ENCODE data around the gene PLA2G4E. TPM values are rescaled to one million over a fixed set of nuclear protein-coding genes. Genes with fewer than 3 reads are reported as not detected.
A peak's percentile ranks its signal among the peaks of the same experiment; 100 is the strongest.

PLA2G4E gene
- total and polyA plus RNA-seq, 2 of the 13 experiments (the other 11 are each of a cell fraction or from before 2014, with no cell fraction given): not detected

- no peak for TF ChIP-seq ZBTB40 (IDR thresholded peaks at IDR 0.05)
- TF ChIP-seq ZBTB40 (CRISPR knock-in tag; IDR thresholded peaks at IDR 0.05): no peak
- TF ChIP-seq IRF9 (CRISPR knock-in tag; IDR thresholded peaks at IDR 0.05; ENCODE audit: borderline replicate concordance): no peak
- peak; percentile 27; the same call in 1 of the 2 replicates for TF ChIP-seq DRAP1 (CRISPR knock-in tag; IDR thresholded peaks at IDR 0.05)
- TF ChIP-seq CREM (IDR thresholded peaks at IDR 0.05): peak; percentile 44; the same call in 1 of the 2 replicates
- no peak for TF ChIP-seq CREM (CRISPR knock-in tag; IDR thresholded peaks at IDR 0.05)
- peak; percentile 82 for TF ChIP-seq STAG1 (CRISPR knock-in tag; IDR thresholded peaks at IDR 0.05)
- TF ChIP-seq FUBP1 (CRISPR knock-in tag; IDR thresholded peaks at IDR 0.05; ENCODE audit: borderline replicate concordance): no peak
- no peak for TF ChIP-seq RFX1 (IDR thresholded peaks at IDR 0.05)
- TF ChIP-seq AKAP8 (CRISPR knock-in tag; IDR thresholded peaks at IDR 0.05): no peak
- TF ChIP-seq SNAPC5 (CRISPR knock-in tag; IDR thresholded peaks at IDR 0.05; ENCODE audit: borderline replicate concordance): no peak
- 0 out of 2 replicates have a peak, but pooled peaks have one; percentile 24 for TF ChIP-seq ZNF878 (CRISPR knock-in tag; IDR thresholded peaks at IDR 0.05)
- TF ChIP-seq ZSCAN22 (CRISPR knock-in tag; IDR thresholded peaks at IDR 0.05): no peak
- TF ChIP-seq ZBTB37 (CRISPR knock-in tag; IDR thresholded peaks at IDR 0.05): no peak
- no peak for TF ChIP-seq EEA1 (CRISPR knock-in tag; IDR thresholded peaks at IDR 0.05; ENCODE audit: borderline replicate concordance)
These were observed 36.3 kb upstream of the PLA2G4E start (continued) for GRCh38 chr15:42056934-42057798.

Data from HepG2 (cell line).